H4 (cell line): ENCODE measurements around the gene RHOBTB1. TPM values are rescaled to one million over a fixed set of nuclear protein-coding genes. Genes with fewer than 3 reads are reported as not detected.

Source experiments
- DNase-seq: peaks from one replicate; pipeline ENCODE4 v3.0.0-alpha.2; 2015; ENCODE audit warnings: low spot score
- total RNA-seq: library from RNA; depleted of rRNA; stranded (reverse); fragments of >200 nt; shearing (Covaris generic); gene quantifications from 2 replicates; pipeline ENCODE4 v1.2.3, GENCODE V29; 2014

Gene RHOBTB1
- total RNA-seq, 1 experiment from 2014 or later: 41.1 TPM

DNA sequence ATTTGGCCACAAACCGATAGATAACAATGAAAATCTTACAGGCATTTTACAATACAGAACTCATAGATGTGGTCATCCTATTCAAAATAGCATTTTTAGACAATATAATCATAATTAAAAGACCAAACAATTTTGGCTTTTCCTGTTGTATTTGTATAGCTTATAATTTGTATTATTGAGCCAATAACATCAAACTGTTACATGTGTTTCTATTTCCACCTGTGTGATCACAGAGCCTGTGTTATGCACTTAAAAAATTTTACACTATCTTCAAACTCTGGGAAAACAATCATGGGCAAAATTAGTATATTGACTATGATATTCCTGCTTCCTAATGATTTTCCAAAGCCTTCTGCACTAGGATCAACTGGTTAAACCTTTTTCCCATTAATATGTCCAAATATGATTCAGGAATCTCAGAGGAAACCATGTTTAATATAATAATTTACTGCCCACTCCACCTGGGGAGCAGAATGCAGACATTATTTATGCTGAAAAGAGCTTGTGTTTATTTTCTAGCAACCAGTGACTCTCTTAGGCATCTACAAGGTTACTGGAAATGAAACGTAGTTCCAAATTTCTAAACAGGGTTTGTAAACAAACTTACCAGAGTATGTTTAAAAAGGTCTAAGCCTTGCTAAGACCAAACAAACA lies 1.7 kb downstream of the RHOBTB1 start:
- no peak for DNase-seq

GRCh38 chr10:60940446-60940845 lies 3.5 kb downstream of the RHOBTB1 start:
- DNase-seq: no peak

DNA sequence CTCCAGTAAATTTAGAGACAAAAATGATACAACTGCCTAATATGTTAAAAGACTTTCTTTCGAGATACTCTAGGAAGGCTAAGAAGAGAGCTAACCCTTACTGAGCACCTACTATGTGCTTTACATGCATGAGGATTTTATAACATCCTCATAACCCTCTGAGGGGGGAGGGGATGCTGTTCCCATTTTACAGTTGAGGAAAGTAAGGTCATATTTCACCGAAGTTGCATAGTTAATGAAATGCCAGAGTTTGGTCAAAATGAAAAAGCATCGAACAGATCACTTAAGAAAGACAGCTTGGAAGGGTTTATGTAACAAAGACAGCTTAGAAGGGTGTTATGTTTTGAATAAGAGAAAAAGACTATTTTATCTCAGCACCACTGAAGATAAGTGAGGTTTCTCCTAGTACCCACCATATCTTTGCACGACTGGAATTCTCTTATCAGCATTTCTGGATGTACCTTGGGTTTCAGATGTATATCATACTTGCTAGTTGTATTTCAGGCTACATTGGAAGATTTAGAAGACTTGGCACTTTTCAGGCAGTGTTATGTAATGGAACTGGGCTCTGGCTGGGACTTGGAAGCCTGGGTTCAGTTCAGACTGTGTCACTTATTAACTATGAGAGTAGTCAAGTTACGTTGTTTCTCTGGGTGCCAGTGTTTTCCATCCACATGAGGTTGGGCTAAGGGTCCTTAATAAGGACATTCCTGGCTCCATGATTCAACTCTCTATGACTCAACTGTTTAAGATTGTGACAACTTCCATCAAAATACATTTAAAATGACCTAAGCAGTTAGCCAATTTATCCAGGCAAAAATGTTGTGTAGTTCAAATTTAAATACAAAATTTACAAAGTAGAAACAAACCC lies 6.0 kb downstream of the RHOBTB1 start:
- no peak for DNase-seq

DNA sequence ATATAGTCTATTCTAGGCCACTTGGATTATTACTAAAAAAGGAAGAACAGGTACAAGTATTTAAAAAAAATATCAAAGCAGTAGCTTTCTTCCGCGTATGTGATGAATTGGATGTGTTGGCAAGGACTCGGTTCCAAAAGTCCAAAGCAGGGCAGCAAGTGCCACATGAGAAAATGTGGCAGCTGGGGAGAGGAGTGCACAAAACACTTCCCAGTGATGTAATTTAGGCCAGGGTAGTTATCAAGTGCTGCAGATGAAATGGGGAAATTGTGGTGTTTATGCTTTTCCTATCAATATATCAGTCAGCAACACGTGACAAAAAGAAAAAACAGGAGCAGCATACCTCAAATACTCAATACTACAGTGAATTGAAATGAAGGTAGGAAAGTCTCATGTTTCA lies 7.0 kb downstream of the RHOBTB1 start:
- DNase-seq: no peak

GRCh38 chr10:60934215-60935175 lies 9.5 kb downstream of the RHOBTB1 start:
- DNase-seq: no peak

- DNase-seq: no peak
These were observed 11.2 kb downstream of the RHOBTB1 start for GRCh38 chr10:60932756-60933155.

DNA sequence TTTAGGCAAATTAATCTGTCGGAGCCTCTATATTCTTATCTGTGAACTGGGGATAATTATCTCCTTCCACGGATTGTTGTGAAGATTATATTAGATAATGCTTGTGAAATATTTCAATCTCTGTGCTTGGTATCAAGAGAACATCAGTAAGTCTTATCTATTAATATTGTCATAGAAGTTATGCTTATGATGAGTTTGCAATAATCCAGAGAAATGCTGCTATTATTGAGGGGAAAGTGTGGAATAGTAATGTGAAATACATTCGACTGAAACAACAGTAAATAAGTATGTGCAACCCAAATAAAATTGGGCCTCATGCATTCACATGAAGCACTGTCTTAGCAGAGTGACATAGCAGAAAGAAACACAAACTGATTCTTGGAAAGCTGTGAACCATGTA lies 13.7 kb downstream of the RHOBTB1 start:
- no peak for DNase-seq

- no peak for DNase-seq
These were observed 22.4 kb downstream of the RHOBTB1 start for GRCh38 chr10:60921633-60922032.

DNA sequence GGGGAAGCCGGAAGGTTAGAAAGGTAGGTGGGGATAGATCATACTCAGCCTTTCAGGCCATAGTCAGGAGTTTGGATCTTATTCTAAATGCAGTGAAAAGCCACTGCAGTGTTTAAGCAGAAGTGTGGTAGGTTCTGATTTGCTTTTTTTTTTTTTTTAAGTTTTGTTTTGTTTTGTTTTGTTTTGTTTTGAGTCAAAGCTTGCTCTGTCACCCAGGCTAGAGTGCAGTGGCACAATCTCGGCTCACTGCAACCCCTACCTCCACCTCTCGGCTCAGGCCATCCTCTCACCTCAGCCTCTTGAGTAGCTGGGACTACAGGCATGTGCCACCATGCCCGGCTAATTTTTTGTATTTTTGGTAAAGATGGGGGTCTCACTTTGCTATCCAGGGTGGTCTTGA lies 23.5 kb downstream of the RHOBTB1 start:
- DNase-seq: no peak

GRCh38 chr10:60919551-60919950 lies 24.4 kb downstream of the RHOBTB1 start:
- no peak for DNase-seq

DNA sequence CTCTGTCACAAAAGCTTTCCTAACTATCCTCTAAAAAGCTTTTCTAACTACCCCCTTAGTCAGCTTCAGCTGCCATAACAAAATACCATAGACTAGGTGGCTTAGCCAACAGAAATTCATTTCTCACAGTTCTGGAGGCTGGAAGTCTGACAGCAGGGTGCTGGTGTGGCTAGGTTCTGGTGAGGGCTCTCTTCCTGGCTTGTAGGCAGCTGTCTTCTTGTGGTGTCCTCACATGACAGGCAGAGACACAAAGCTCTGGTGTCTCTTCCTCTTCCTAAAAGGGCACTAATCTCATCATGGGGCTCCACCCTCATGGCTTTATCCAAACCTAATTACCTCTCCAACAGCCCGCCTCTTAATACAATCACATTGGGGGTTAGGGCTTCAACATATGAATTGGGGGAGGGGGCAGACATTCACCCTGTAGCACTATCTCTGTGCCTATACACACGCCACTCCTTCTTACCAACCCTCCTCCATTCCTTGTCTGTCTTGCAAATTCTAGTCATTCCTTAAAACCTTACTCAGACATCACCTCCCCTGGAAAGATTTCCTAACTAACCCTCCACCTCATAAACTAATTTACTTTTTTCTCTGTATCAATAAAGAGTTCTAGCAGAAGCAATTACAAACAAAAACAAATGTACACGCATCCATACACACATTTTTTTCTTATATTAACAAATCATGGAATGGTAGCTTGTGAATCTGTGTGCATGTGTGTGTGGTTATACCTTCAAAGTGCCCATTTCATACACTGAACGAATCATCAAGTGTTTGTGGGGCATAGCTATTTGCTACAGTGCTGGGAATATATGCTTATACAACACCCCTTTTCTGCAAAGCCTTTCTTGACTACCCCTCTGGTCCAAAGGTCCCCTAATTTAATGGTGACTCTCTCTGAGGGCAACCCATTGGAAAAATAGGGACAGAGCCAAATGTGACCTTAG lies 26.4 kb downstream of the RHOBTB1 start:
- no peak for DNase-seq

DNA sequence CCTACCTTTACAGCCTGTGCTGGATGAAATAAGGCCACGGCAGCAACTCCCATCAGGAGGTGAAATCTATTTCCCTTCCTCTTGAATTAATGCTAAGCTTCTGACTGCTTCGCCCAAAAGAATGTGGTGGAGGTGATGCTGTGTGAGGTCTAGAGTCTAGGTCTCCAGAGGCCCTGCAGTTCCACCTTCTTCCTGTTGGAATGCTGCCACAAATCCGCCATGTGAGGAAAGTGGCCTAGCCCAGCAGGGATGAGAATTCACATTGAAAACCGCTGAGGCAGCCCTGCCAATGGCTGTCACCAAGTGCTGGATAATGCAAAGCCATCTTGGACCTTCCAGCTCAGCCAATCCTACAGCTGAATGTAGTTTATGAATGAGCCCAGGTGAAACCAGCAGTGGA lies 28.0 kb downstream of the RHOBTB1 start:
- DNase-seq: peak; percentile 21

DNA sequence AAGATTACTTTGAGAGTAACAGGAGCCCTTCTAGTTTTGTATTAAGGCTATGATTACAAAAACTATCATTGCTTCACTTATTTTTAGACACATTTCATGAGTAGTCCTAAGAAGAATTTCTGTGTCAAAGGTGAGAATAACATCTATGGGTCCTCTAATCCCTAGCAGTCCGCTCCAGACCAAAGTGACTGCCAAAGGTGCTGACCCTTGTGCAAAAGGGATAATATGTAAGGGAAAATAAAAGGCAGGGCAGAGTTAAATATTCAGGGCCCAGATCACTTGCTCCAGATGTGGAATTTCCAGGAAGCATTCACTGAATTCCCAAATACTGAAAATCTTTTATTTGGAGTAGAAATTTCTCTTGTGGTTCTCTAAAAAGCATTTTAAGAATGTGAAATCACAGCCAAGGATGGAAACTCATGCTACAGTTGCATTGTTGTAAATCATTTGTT lies 29.3 kb downstream of the RHOBTB1 start:
- DNase-seq: no peak

DNA sequence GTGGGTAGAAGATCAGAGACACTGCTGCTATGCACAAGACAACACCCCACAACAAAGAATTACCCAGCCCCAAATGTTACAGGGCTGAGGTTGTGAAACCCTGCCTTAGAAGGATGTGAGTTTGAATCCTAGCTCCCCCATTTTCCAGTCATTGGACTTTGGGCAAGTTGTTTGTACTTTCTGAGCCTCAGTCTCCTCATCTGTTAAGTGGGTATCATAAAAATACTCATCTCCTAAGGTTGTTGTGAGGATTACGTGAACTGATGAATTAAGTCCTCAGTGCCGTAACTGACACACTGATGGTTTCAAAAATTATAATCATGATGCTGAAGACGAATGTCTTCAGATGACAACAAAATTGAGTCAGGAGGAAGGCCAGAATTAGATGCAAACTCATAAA lies 30.3 kb downstream of the RHOBTB1 start:
- no peak for DNase-seq

DNA sequence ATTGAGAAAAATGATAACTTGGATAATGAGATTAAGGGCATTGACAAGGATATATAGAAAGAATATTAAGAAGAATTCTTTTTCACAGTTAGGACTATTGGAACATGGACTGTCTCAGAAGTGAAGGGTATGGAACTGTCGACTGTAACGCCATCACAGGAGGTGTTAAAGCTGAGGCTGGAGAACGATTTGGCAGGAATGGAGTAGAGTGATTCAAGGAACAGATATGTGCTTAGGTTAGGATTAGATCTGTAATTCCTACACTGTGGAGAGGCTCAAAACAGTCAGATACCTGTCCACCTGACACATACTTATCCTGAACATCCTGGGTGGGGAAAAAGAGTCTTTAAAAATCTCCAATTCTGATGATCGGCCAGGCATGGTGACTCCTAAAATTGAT lies 30.9 kb downstream of the RHOBTB1 start:
- no peak for DNase-seq

- DNase-seq: no peak
These were observed 32.3 kb downstream of the RHOBTB1 start for GRCh38 chr10:60911715-60912114.

- DNase-seq: no peak
These were observed 32.8 kb downstream of the RHOBTB1 start for GRCh38 chr10:60911216-60911615.

- no peak for DNase-seq
These were observed 33.4 kb downstream of the RHOBTB1 start for GRCh38 chr10:60910543-60910942.

DNA sequence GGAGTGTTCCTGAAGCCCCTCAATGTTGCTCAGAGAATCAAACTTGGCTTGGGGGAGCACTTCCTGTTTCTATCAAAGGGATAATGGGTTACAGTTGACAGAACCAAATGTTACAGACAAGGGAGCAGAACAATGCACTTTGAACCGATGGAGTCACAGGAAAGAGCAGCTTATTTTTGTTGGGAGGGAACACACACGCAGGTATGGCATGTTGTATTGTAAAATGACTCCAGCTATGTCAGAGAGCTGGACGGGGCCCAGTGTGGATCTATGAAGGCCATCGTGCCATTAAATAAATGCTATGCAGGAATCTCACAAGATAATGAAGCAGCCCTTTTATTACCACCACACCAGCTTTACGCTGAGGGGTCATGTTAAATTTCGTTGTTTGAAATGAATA lies 35.1 kb downstream of the RHOBTB1 start:
- no peak for DNase-seq

DNA sequence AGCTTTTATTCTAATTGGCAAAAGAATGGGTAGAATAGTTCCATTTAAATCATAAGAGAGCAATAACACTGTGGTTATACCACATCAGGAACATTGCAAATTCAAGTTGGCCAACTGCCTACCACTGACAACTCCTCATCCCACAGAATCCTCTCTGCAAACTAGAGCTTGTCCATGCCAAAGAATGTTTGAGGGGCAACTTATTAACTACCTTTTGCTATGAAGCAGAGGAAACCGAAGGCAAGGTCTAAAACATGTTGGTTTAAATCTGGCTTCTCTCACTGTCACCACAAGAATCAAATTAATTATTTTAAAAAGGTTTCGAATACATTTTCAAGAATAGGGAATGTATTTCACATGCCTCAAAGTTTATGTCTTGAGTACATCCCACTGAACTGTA lies 36.0 kb downstream of the RHOBTB1 start:
- DNase-seq: no peak

GRCh38 chr10:60907236-60907635 lies 36.7 kb downstream of the RHOBTB1 start:
- DNase-seq: no peak
